HG02588 (cell line): ENCODE results near the gene PRR36.
A peak's percentile ranks its signal among the peaks of the same experiment; 100 is the strongest.

Experiments used
- ATAC-seq: cut with Tn5 transposase; IDR thresholded peaks from one replicate; pipeline ENCODE4 v1.9.1; 2021; ENCODE audit warnings: mild to moderate bottlenecking, moderate library complexity; ENCODE audit not compliant: unreplicated experiment

Gene PRR36

DNA sequence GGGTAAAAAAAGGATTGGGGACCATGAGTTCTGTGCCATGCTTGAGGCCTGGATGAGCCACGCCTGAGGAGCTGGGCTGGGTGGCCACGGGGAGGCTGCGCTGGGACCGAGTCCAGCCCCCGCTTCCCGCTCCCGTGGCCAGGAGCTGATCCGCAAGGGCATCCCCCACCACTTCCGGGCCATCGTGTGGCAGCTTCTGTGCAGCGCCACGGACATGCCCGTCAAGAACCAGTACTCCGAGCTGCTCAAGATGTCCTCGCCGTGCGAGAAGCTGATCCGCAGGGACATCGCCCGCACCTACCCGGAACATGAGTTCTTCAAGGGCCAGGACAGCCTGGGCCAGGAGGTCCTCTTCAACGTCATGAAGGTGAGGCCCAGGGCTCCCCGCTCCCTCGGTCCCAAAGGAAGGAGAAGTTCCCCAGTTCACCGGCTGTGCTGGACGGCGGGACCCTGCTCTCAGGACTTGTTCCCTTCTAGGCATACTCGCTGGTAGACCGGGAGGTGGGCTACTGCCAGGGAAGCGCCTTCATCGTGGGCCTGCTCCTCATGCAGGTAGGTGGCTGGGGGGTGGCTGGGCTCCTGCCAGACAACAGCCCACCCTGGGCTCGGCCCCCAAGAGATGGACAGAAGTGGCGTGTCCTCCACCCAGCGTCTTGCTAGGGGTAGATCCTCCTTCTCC, 25.3 kb downstream of the PRR36 start:
- ATAC-seq = no peak

GRCh38 chr19:7847664-7848063, 26.5 kb downstream of the PRR36 start:
- ATAC-seq = no peak

GRCh38 chr19:7846155-7846646, 28.0 kb downstream of the PRR36 start:
- ATAC-seq = no peak

DNA sequence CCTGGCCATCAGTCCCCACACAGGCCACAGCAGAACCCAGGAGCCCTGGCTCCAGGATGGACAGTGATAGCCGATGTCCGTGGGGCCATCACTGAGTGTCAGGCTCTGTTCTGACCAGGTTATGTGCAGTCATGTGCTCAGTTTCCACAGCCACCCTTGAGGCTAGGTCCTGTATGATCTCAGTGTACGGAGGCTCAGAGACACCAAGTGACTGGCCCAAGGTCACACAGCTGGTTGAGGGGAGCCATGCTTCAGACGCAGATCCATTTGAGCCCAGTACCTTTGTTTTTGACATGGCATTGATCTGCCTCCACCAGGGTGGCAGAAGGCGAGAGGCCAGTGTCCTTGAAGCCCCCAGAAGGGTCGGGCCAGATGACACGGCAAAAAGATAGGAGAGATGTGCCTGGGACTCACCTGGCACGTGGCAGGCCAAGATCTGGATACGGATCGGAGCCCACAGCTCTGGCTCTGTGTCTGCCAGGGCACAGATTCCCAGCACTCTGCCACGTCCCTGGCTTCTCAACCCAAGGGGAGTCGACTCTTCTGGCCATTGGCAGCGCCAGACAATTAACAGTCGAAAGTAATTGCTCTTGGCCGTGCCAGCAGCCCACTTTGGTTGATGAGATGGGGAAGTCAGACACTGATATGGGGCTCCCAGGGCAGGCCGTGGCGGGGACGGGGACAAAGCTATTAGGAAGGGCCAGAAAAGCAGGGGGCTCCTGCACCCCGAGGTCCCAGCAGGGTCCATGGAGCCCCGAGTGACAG, 28.6 kb downstream of the PRR36 start:
- no peak for ATAC-seq

DNA sequence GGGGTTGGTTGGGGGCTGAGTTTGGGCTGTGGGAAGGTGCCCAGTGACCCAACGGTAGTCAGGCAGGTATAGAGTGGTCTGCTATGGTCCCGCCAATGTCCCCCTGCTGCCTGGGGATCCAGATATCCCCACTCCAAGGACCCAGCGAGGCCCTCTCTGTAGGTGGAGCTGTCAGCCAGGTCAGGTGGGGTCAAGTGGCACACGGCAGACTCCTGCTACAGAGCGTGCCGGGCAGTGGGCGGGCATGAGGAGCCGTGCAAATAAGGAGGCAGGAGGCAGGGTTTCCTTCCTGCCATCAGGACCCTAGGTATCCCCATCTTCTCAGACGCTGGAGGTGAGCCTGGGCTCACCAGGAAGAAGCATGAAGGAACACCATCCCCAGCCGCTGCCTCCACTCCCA, 29.2 kb downstream of the PRR36 start:
- ATAC-seq = no peak

GRCh38 chr19:7844405-7844804, 29.8 kb downstream of the PRR36 start:
- ATAC-seq = no peak

DNA sequence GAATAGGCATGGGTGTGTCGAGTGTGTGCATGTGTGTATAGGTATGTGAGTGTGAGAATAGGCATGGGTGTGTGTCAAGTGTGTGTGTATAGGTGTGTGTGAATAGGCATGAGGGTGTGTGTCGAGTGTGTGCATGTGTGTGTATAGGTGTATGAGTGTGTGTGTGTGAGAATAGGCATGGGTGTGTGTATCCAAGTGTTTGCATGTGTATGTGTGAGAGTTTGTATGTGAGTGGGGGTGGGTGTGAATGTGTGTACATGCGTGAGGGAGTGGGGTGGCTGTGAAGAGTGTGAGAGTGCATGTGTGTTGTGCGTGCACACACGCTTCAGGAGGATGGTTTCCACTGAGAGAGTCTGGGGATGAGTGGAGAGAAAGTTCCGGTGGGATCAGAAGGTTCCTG, 30.7 kb downstream of the PRR36 start:
- ATAC-seq = no peak

GRCh38 chr19:7842661-7843294, 31.4 kb downstream of the PRR36 start:
- ATAC-seq = no peak

- ATAC-seq = no peak
Measured at GRCh38 chr19:7841751-7842660, 32.2 kb downstream of the PRR36 start.

GRCh38 chr19:7840629-7841028, 33.6 kb downstream of the PRR36 start:
- no peak for ATAC-seq

DNA sequence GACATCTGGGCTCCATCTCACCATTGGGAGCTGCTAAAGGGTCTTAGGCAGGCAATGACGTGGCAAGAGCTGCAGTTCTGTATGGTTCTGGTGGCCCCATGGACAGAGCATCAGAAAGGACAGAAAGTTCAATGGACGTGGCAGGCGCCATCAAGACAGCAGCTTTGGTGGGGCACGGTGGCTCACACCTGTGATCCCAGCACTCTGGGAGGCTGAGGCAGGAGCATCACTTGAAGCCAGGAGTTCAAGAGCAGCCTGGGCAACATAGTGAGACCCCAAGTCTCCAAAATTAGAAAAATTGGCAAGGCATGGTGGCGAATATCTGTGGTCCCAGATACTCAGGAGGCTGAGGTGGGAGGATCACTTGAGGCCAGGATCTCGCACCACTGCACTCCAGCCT, 34.7 kb downstream of the PRR36 start:
- no peak for ATAC-seq

GRCh38 chr19:7833225-7834099, 40.7 kb downstream of the PRR36 start:
- ATAC-seq = no peak

GRCh38 chr19:7832781-7833180, 41.4 kb downstream of the PRR36 start:
- no peak for ATAC-seq

DNA sequence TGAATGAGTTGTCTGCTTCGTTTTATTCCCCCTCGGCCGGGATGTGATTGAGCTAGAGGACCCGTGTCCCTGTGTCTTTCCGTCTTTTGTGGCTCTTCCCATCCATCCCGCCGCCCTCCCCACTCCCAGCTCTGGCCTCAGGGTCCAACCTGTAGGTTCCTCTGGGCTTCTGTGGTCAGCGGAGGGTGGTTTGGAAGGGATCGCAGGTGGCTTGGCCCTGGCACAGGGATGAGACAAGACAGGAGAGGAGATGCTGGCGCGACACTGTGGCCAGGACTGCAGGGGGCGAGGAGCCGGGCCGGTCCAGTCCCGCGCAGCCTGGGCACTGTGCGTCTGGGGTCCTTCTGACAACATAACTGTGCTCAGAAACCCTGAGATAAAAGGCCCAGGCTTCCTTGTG, 42.2 kb downstream of the PRR36 start:
- no peak for ATAC-seq

- ATAC-seq = no peak
Measured at GRCh38 chr19:7831452-7831851, 42.7 kb downstream of the PRR36 start.

GRCh38 chr19:7830823-7831222, 43.4 kb downstream of the PRR36 start:
- no peak for ATAC-seq

- ATAC-seq = no peak
Measured at GRCh38 chr19:7830272-7830771, 43.9 kb downstream of the PRR36 start.

- peak; percentile 82 for ATAC-seq
Measured at GRCh38 chr19:7829561-7830271, 44.5 kb downstream of the PRR36 start, which contains the start of gene EVI5L. TSS of gene EVI5L (plus strand) at chr19:7830218. CDS start at chr19:7846543, 16,325 bp downstream.

GRCh38 chr19:7829166-7829520, 45.0 kb downstream of the PRR36 start:
- ATAC-seq = no peak
